HepG2 (cell line): ENCODE results near the gene RNASE13. TPM values are rescaled to one million over a fixed set of nuclear protein-coding genes. Genes with fewer than 3 reads are reported as not detected.

Source experiments
- MATR3 ChIP-seq: sonication (generic); formaldehyde crosslinking; IDR thresholded peaks from 2 replicates; pipeline ENCODE4 v1.4.0; 2020; ENCODE audit warnings: missing genetic modification reagents
- MAX ChIP-seq: IDR thresholded peaks from 2 replicates; pipeline ENCODE4 v1.6.1; 2012; ENCODE audit warnings: inconsistent platforms
- NFRKB ChIP-seq: fragments of 450-650 bp; IDR thresholded peaks from 2 replicates; pipeline ENCODE4 v1.6.1; 2017
- PITX1 ChIP-seq: sonication (generic); formaldehyde crosslinking; IDR thresholded peaks from 2 replicates; pipeline ENCODE4 v1.5.1; 2020; ENCODE audit warnings: mild to moderate bottlenecking, missing genetic modification reagents
- RBFOX2 ChIP-seq: fragments of 200-400 bp; formaldehyde crosslinking; IDR thresholded peaks from 2 replicates; pipeline ENCODE4 v1.6.1; 2017; ENCODE audit warnings: low read depth, mild to moderate bottlenecking, low read length
- SNAPC5 ChIP-seq: sonication (generic); formaldehyde crosslinking; IDR thresholded peaks from 2 replicates; pipeline ENCODE4 v1.8.1; 2023; ENCODE audit warnings: mild to moderate bottlenecking, missing genetic modification reagents, borderline replicate concordance
- TGIF2 ChIP-seq: IDR thresholded peaks from 2 replicates; pipeline ENCODE4 v1.6.1; 2016; ENCODE audit warnings: control low read depth, missing compliant biosample characterization
- TOE1 ChIP-seq: sonication (generic); formaldehyde crosslinking; IDR thresholded peaks from 2 replicates; pipeline ENCODE4 v1.4.0; 2020; ENCODE audit warnings: mild to moderate bottlenecking, missing genetic modification reagents
- TRAFD1 ChIP-seq: sonication (generic); formaldehyde crosslinking; IDR thresholded peaks from 2 replicates; pipeline ENCODE4 v1.5.1; 2020; ENCODE audit warnings: missing genetic modification reagents, mild to moderate bottlenecking, borderline replicate concordance
- ZBTB38 ChIP-seq: sonication (generic); formaldehyde crosslinking; IDR thresholded peaks from 2 replicates; pipeline ENCODE4 v1.5.1; 2020; ENCODE audit warnings: mild to moderate bottlenecking, missing genetic modification reagents
- ZFP82 ChIP-seq: sonication (generic); formaldehyde crosslinking; IDR thresholded peaks from 2 replicates; pipeline ENCODE4 v1.5.1; 2020; ENCODE audit warnings: mild to moderate bottlenecking, missing genetic modification reagents, borderline replicate concordance
- ZNF207 ChIP-seq: fragments of 450-650 bp; IDR thresholded peaks from 2 replicates; pipeline ENCODE4 v1.6.1; 2016; ENCODE audit warnings: antibody characterized with exemption, borderline replicate concordance
- ZNF256 ChIP-seq: sonication (generic); formaldehyde crosslinking; conservative IDR thresholded peaks from 2 replicates; pipeline ENCODE4 v1.4.0; 2020; ENCODE audit warnings: missing genetic modification reagents
- ZNF333 ChIP-seq: sonication (generic); formaldehyde crosslinking; IDR thresholded peaks from 2 replicates; pipeline ENCODE4 v1.4.0; 2020; ENCODE audit warnings: mild to moderate bottlenecking, missing genetic modification reagents, borderline replicate concordance
- ZNF432 ChIP-seq: sonication (generic); formaldehyde crosslinking; IDR thresholded peaks from 2 replicates; pipeline ENCODE4 v1.5.0; 2020; ENCODE audit warnings: missing genetic modification reagents, mild to moderate bottlenecking, borderline replicate concordance
- ZNF44 ChIP-seq: sonication (generic); formaldehyde crosslinking; IDR thresholded peaks from 2 replicates; pipeline ENCODE4 v1.5.1; 2020; ENCODE audit warnings: mild to moderate bottlenecking, missing genetic modification reagents
- ZNF670 ChIP-seq: sonication (generic); formaldehyde crosslinking; IDR thresholded peaks from 2 replicates; pipeline ENCODE4 v1.8.0; 2022; ENCODE audit warnings: mild to moderate bottlenecking, missing genetic modification reagents, borderline replicate concordance
- ZNF776 ChIP-seq: sonication (generic); formaldehyde crosslinking; IDR thresholded peaks from 2 replicates; pipeline ENCODE4 v1.4.0; 2020; ENCODE audit warnings: mild to moderate bottlenecking, missing genetic modification reagents
- polyA plus RNA-seq, 8 experiments: library from polyadenylated mRNA; depleted of rRNA in 3 of 8; stranded (reverse) in 7 of 8; unstranded in 1 of 8; fragments of >200 nt; fragmentation: Illumina TruSeq in 4 of 8; extraction: Trizol in 4 of 8; gene quantifications; 2 replicates each; pipeline versions ENCODE4 v1.2.1 to v1.2.3, GENCODE V29; 2011 to 2016; ENCODE audit warnings: low read depth in 4 of 8, missing spikeins in 1 of 8, mixed read lengths in 1 of 8; ENCODE audit not compliant: insufficient read depth in 1 of 8
- total RNA-seq, 5 experiments: library from RNA; depleted of rRNA; stranded (reverse); fragments of >200 nt; fragmentation: Illumina TruSeq; extraction: Trizol; gene quantifications; 2 replicates each; pipeline ENCODE4 v1.2.3, GENCODE V29; 2016; ENCODE audit warnings: low read depth in 1 of 5
- TF ChIP-seq, protein P1 (sequence below): IDR thresholded peaks from 2 replicates; pipeline ENCODE4 v1.6.1; 2016
- TF ChIP-seq, protein P2 (sequence below): sonication (generic); formaldehyde crosslinking; IDR thresholded peaks from 2 replicates; pipeline ENCODE4 v1.4.0; 2020; ENCODE audit warnings: missing genetic modification reagents
- TF ChIP-seq, protein P3 (sequence below): sonication (generic); formaldehyde crosslinking; IDR thresholded peaks from 2 replicates; pipeline ENCODE4 v1.4.0; 2020; ENCODE audit warnings: missing genetic modification reagents
- TF ChIP-seq, protein P4 (sequence below): sonication (generic); formaldehyde crosslinking; IDR thresholded peaks from 2 replicates; pipeline ENCODE4 v1.5.0; 2020; ENCODE audit warnings: mild to moderate bottlenecking, missing genetic modification reagents

Gene RNASE13
- total and polyA plus RNA-seq, 2 of the 13 experiments (the other 11 are each of a cell fraction or from before 2014, with no cell fraction given), result 1.0 TPM; not detected in 1

- no peak for TF ChIP-seq SNAPC5 (CRISPR knock-in tag)
- no peak; the same call in 1 of the 2 replicates for TF ChIP-seq ZNF776 (CRISPR knock-in tag)
- TF ChIP-seq PITX1 (CRISPR knock-in tag), result no peak; the same call in 1 of the 2 replicates
- peak; percentile 73; the same call in 1 of the 2 replicates for TF ChIP-seq ZFP82 (CRISPR knock-in tag)
- TF ChIP-seq RBFOX2, result peak; percentile 52
- no peak for TF ChIP-seq ZNF333 (CRISPR knock-in tag)
- TF ChIP-seq, protein P1, sequence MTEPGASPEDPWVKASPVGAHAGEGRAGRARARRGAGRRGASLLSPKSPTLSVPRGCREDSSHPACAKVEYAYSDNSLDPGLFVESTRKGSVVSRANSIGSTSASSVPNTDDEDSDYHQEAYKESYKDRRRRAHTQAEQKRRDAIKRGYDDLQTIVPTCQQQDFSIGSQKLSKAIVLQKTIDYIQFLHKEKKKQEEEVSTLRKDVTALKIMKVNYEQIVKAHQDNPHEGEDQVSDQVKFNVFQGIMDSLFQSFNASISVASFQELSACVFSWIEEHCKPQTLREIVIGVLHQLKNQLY, result no peak
- TF ChIP-seq MAX, result peak; percentile 9; the same call in 1 of the 2 replicates
- TF ChIP-seq, protein P2, sequence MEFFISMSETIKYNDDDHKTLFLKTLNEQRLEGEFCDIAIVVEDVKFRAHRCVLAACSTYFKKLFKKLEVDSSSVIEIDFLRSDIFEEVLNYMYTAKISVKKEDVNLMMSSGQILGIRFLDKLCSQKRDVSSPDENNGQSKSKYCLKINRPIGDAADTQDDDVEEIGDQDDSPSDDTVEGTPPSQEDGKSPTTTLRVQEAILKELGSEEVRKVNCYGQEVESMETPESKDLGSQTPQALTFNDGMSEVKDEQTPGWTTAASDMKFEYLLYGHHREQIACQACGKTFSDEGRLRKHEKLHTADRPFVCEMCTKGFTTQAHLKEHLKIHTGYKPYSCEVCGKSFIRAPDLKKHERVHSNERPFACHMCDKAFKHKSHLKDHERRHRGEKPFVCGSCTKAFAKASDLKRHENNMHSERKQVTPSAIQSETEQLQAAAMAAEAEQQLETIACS (CRISPR knock-in tag), result no peak
- no peak for TF ChIP-seq ZNF256 (CRISPR knock-in tag)
- TF ChIP-seq ZNF670 (CRISPR knock-in tag), result peak; percentile 76; the same call in 1 of the 2 replicates
- TF ChIP-seq, protein P3, sequence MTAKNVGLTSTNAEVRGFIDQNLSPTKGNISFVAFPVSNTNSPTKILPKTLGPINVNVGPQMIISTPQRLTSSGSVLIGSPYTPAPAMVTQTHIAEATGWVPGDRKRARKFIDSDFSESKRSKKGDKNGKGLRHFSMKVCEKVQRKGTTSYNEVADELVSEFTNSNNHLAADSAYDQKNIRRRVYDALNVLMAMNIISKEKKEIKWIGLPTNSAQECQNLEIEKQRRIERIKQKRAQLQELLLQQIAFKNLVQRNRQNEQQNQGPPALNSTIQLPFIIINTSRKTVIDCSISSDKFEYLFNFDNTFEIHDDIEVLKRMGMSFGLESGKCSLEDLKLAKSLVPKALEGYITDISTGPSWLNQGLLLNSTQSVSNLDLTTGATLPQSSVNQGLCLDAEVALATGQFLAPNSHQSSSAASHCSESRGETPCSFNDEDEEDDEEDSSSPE (CRISPR knock-in tag), result no peak
- no peak for TF ChIP-seq TRAFD1 (CRISPR knock-in tag)
- TF ChIP-seq TOE1 (CRISPR knock-in tag), result no peak
- TF ChIP-seq ZNF432 (CRISPR knock-in tag), result no peak
- no peak for TF ChIP-seq ZNF207
- no peak for TF ChIP-seq TGIF2 (CRISPR knock-in tag)
- no peak for TF ChIP-seq NFRKB
- no peak for TF ChIP-seq ZNF44 (CRISPR knock-in tag)
- TF ChIP-seq MATR3 (CRISPR knock-in tag), result 0 out of 2 replicates have a peak, but pooled peaks have one; percentile 31
- TF ChIP-seq, protein P4, sequence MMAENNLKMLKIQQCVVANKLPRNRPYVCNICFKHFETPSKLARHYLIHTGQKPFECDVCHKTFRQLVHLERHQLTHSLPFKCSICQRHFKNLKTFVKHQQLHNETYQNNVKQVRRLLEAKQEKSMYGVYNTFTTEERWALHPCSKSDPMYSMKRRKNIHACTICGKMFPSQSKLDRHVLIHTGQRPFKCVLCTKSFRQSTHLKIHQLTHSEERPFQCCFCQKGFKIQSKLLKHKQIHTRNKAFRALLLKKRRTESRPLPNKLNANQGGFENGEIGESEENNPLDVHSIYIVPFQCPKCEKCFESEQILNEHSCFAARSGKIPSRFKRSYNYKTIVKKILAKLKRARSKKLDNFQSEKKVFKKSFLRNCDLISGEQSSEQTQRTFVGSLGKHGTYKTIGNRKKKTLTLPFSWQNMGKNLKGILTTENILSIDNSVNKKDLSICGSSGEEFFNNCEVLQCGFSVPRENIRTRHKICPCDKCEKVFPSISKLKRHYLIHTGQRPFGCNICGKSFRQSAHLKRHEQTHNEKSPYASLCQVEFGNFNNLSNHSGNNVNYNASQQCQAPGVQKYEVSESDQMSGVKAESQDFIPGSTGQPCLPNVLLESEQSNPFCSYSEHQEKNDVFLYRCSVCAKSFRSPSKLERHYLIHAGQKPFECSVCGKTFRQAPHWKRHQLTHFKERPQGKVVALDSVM (CRISPR knock-in tag), result 0 out of 2 replicates have a peak, but pooled peaks have one; percentile 9
- peak; percentile 66 for TF ChIP-seq ZBTB38
These were observed 36.8 kb upstream of the RNASE13 start (continued) for GRCh38 chr14:21071225-21072030.
